GM18508 (cell line): ENCODE results near the gene CEP170.
"Not testable (repeated sequence)": the region's sequence is repeated elsewhere in the genome, so short reads cannot be mapped to it uniquely, and the experiment has no call there.

Experiments
- ATAC-seq: cut with Tn5 transposase; IDR thresholded peaks from one replicate; pipeline ENCODE4 v1.9.1; 2021; ENCODE audit warnings: moderate number of reproducible peaks; ENCODE audit not compliant: insufficient read depth, unreplicated experiment

CEP170 gene

GRCh38 chr1:243183661-243184060 is 71.4 kb downstream of the CEP170 start:
- not testable (repeated sequence) for ATAC-seq

- ATAC-seq: not testable (repeated sequence)
These were observed 71.9 kb downstream of the CEP170 start for GRCh38 chr1:243183176-243183575.

- ATAC-seq: no peak
These were observed 75.4 kb downstream of the CEP170 start for GRCh38 chr1:243179720-243180119.

GRCh38 chr1:243177792-243178191 is 77.3 kb downstream of the CEP170 start:
- ATAC-seq: not testable (repeated sequence)

GRCh38 chr1:243173758-243174369 is 81.2 kb downstream of the CEP170 start:
- ATAC-seq: not testable (repeated sequence)

- ATAC-seq: not testable (repeated sequence)
These were observed 90.2 kb downstream of the CEP170 start for GRCh38 chr1:243164911-243165310.

GRCh38 chr1:243150906-243151305 is 104.2 kb downstream of the CEP170 start:
- ATAC-seq: not testable (repeated sequence)

- not testable (repeated sequence) for ATAC-seq
These were observed 106.0 kb downstream of the CEP170 start for GRCh38 chr1:243149120-243149519.

- not testable (repeated sequence) for ATAC-seq
These were observed 107.7 kb downstream of the CEP170 start for GRCh38 chr1:243147351-243147750.

GRCh38 chr1:243140498-243140897 is 114.6 kb downstream of the CEP170 start:
- not testable (repeated sequence) for ATAC-seq

- not testable (repeated sequence) for ATAC-seq
These were observed 132.1 kb downstream of the CEP170 start for GRCh38 chr1:243122876-243123409.

GRCh38 chr1:243121939-243122338 is 133.1 kb downstream of the CEP170 start:
- not testable (repeated sequence) for ATAC-seq

GRCh38 chr1:243118601-243119322 is 136.3 kb downstream of the CEP170 start:
- not testable (repeated sequence) for ATAC-seq

GRCh38 chr1:243116187-243116586 is 138.9 kb downstream of the CEP170 start:
- ATAC-seq: not testable (repeated sequence)

- ATAC-seq: not testable (repeated sequence)
These were observed 140.3 kb downstream of the CEP170 start for GRCh38 chr1:243114769-243115168.

- peak; percentile 93 for ATAC-seq
These were observed 140.9 kb downstream of the CEP170 start for GRCh38 chr1:243114059-243114713.

- ATAC-seq: not testable (repeated sequence)
These were observed 147.9 kb downstream of the CEP170 start for GRCh38 chr1:243107171-243107570.

GRCh38 chr1:243105652-243106332 is 149.3 kb downstream of the CEP170 start:
- not testable (repeated sequence) for ATAC-seq

GRCh38 chr1:243105104-243105503 is 150.0 kb downstream of the CEP170 start:
- not testable (repeated sequence) for ATAC-seq

GRCh38 chr1:243104452-243104851 is 150.6 kb downstream of the CEP170 start:
- ATAC-seq: not testable (repeated sequence)
